Activated T-cell treated with anti-CD3 and anti-CD28 coated beads, Interleukin-2, amount 50 U/mL, for 24 hours (primary cell): ENCODE results near the gene NEK6.
A peak's percentile ranks its signal among the peaks of the same experiment; 100 is the strongest.

Experiments
- DNase-seq: peaks from one replicate; pipeline ENCODE4 v3.0.0-alpha.2; 2020
- H3K27ac Mint-ChIP-seq: 2 replicates; pipeline ENCODE4 v1.8.0; 2020; ENCODE audit warnings: mild to moderate bottlenecking, mixed read lengths
- H3K27me3 Mint-ChIP-seq: 2 replicates; pipeline ENCODE4 v1.8.0; 2020; ENCODE audit warnings: mixed read lengths
- H3K36me3 Mint-ChIP-seq: 2 replicates; pipeline ENCODE4 v1.8.0; 2020; ENCODE audit warnings: low read depth, mixed read lengths
- H3K4me1 Mint-ChIP-seq: 2 replicates; pipeline ENCODE4 v1.8.0; 2020; ENCODE audit warnings: low read depth, mixed read lengths
- H3K4me3 Mint-ChIP-seq: 2 replicates; pipeline ENCODE4 v1.8.0; 2020; ENCODE audit warnings: mild to moderate bottlenecking, moderate library complexity, mixed read lengths
- H3K9me3 Mint-ChIP-seq: 2 replicates; pipeline ENCODE4 v1.8.0; 2020; ENCODE audit warnings: mixed read lengths

NEK6 gene

DNA sequence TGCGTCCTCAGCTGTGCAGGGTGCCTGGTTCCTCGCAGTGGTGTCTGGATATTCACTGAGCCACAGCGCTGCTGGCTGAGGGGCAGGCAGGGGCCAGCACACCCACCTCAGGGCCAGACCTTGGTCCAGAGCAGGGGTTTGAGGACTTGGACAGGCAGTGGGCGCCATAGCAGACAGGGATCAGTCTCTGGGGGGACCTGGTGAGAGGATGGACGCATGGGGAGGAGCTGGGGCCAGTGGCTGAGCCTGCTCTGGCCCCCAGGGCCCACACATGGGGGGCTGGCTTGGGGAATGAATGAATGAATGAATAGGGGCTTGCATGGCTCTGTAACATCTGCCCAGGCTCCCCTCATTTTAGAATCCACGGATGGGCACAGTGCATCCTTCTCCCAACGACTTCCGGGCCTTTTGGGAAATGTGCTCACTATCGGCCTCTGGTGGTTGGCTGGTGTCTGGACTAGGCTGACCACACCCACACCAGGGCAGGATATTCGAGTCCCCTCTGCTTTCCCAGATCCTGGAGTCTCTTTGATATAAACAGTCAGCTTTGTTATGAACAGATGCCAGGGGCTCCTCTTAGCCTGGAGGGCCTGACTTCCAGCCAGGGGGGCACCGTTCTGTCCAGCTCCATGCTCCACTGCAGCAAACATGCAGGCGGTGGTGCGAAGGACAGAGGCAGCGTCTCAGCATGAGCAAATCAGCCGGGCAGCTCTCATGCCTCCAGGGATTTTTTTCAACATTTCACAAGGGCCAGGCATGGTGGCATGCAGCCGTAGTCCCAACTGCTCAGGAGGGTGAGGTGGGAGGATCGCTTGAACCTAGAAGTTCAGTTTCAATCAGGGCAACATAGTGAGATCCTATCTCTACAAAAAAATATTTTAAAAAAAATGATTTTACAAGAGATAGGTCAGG is 62.6 kb downstream of the NEK6 start:
- no peaks in the 10 kb centered on the region for H3K9me3 Mint-ChIP-seq
- no peaks in the 10 kb centered on the region for H3K27me3 Mint-ChIP-seq
- H3K27ac Mint-ChIP-seq = no peak overlapping the region
- H3K36me3 Mint-ChIP-seq = peaks cover 6% of the 10 kb centered on the region
- no peaks in the 10 kb centered on the region for H3K4me1 Mint-ChIP-seq
- H3K4me3 Mint-ChIP-seq = no peak overlapping the region
- DNase-seq = peak; percentile 65

GRCh38 chr9:124321416-124321815 is 63.7 kb downstream of the NEK6 start:
- H3K36me3 Mint-ChIP-seq = peaks cover 9% of the 10 kb centered on the region
- no peak overlapping the region for H3K27ac Mint-ChIP-seq
- H3K9me3 Mint-ChIP-seq = no peaks in the 10 kb centered on the region
- H3K4me3 Mint-ChIP-seq = no peak overlapping the region
- H3K4me1 Mint-ChIP-seq = no peaks in the 10 kb centered on the region
- DNase-seq = no peak
- no peaks in the 10 kb centered on the region for H3K27me3 Mint-ChIP-seq

- Mint-ChIP-seq H3K4me1 (no peaks in the 10 kb centered on the region), H3K27ac (no peak overlapping the region), H3K9me3 (no peaks in the 10 kb centered on the region), H3K27me3 (no peaks in the 10 kb centered on the region), H3K36me3 (peaks cover 9% of the 10 kb centered on the region), H3K4me3 (no peak overlapping the region)
- no peak for DNase-seq
Observed at GRCh38 chr9:124321935-124322334, 64.2 kb downstream of the NEK6 start.

- Mint-ChIP-seq H3K36me3 (peaks cover 8% of the 10 kb centered on the region), H3K27ac (peak overlapping the region; percentile 11), H3K4me3 (no peak overlapping the region), H3K27me3 (no peaks in the 10 kb centered on the region), H3K9me3 (no peaks in the 10 kb centered on the region), H3K4me1 (no peaks in the 10 kb centered on the region)
- no peak for DNase-seq
Observed at GRCh38 chr9:124322618-124323432, 65.1 kb downstream of the NEK6 start.

DNA sequence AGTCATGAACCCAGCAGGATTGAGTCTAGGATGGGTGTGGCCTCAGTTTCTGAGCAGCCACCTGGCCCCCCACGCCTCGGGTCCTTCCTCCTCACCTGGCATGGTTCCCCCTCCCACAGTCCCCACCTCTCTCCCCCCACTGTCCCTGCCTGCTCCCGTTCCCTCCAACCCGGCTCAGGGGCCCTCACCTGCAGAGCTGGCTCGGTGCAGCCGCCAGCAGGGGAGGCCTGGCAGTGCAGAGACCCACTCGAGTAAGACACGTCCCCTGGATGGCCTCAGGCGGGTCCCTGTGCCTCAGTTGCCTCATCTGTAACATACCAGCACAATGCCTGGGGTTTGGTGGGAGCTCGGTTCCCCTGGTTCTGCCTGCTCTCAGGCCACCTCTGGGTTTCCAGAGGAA is 66.2 kb downstream of the NEK6 start:
- Mint-ChIP-seq H3K27ac (no peak overlapping the region), H3K4me3 (no peak overlapping the region), H3K27me3 (no peaks in the 10 kb centered on the region), H3K36me3 (peaks cover 10% of the 10 kb centered on the region), H3K9me3 (no peaks in the 10 kb centered on the region), H3K4me1 (no peaks in the 10 kb centered on the region)
- DNase-seq = no peak

GRCh38 chr9:124325816-124326215 is 68.1 kb downstream of the NEK6 start:
- no peaks in the 10 kb centered on the region for H3K9me3 Mint-ChIP-seq
- H3K36me3 Mint-ChIP-seq = peaks cover 14% of the 10 kb centered on the region
- H3K4me3 Mint-ChIP-seq = no peak overlapping the region
- no peaks in the 10 kb centered on the region for H3K4me1 Mint-ChIP-seq
- DNase-seq = no peak
- no peak overlapping the region for H3K27ac Mint-ChIP-seq
- H3K27me3 Mint-ChIP-seq = no peaks in the 10 kb centered on the region

GRCh38 chr9:124326378-124326777 is 68.6 kb downstream of the NEK6 start:
- H3K9me3 Mint-ChIP-seq = no peaks in the 10 kb centered on the region
- no peak for DNase-seq
- no peaks in the 10 kb centered on the region for H3K4me1 Mint-ChIP-seq
- H3K4me3 Mint-ChIP-seq = no peak overlapping the region
- H3K27ac Mint-ChIP-seq = no peak overlapping the region
- no peaks in the 10 kb centered on the region for H3K27me3 Mint-ChIP-seq
- H3K36me3 Mint-ChIP-seq = peaks cover 14% of the 10 kb centered on the region

DNA sequence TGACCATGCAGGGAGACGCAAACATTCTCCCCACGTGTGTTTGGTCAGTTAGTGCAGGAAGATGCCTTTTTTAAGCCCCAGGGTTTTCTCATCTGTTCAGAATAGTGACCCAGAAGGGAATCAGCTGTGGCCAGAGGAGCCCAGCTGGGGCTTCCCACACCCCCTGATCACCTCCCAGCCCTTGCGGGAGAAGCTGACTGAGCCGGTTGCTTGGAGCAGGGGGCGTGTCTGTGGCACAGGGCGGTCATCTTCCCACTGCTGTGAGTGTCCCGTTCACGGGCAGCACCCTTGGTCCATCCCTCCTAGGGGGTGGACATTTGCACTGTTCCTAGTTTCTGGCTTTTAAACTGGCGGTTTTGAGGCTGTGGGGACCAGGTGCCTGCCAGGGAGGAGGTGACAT is 69.7 kb downstream of the NEK6 start:
- no peak overlapping the region for H3K27ac Mint-ChIP-seq
- no peaks in the 10 kb centered on the region for H3K27me3 Mint-ChIP-seq
- no peaks in the 10 kb centered on the region for H3K4me1 Mint-ChIP-seq
- DNase-seq = no peak
- H3K36me3 Mint-ChIP-seq = peaks cover 14% of the 10 kb centered on the region
- no peaks in the 10 kb centered on the region for H3K9me3 Mint-ChIP-seq
- no peak overlapping the region for H3K4me3 Mint-ChIP-seq

DNA sequence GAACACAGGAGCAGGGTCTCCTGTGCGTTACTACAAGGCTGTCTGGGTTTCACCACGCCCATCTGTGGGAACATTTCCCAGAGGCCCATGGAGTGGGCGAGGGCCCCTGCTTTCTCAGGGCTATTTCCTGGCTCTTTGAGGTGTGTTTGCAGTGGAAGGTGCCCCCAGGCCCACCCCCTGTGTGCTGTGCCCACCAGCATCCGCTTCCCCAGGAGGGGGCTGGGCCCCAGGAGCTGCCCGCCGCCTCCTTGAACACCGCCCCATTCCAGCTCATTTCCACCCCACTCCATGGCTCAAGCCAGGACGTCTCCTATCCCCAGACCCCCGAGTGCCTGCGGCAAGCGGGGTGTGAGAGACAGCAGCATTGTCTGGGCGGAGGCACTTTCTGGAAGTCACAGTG is 70.5 kb downstream of the NEK6 start:
- peaks cover 14% of the 10 kb centered on the region for H3K36me3 Mint-ChIP-seq
- H3K27me3 Mint-ChIP-seq = no peaks in the 10 kb centered on the region
- no peak overlapping the region for H3K4me3 Mint-ChIP-seq
- no peak for DNase-seq
- H3K27ac Mint-ChIP-seq = no peak overlapping the region
- H3K4me1 Mint-ChIP-seq = no peaks in the 10 kb centered on the region
- H3K9me3 Mint-ChIP-seq = no peaks in the 10 kb centered on the region

- no peaks in the 10 kb centered on the region for H3K4me1 Mint-ChIP-seq
- H3K9me3 Mint-ChIP-seq = no peaks in the 10 kb centered on the region
- no peak overlapping the region for H3K27ac Mint-ChIP-seq
- no peaks in the 10 kb centered on the region for H3K27me3 Mint-ChIP-seq
- no peak for DNase-seq
- no peak overlapping the region for H3K4me3 Mint-ChIP-seq
- H3K36me3 Mint-ChIP-seq = peaks cover 14% of the 10 kb centered on the region
Observed at GRCh38 chr9:124329206-124329792, 71.5 kb downstream of the NEK6 start.

DNA sequence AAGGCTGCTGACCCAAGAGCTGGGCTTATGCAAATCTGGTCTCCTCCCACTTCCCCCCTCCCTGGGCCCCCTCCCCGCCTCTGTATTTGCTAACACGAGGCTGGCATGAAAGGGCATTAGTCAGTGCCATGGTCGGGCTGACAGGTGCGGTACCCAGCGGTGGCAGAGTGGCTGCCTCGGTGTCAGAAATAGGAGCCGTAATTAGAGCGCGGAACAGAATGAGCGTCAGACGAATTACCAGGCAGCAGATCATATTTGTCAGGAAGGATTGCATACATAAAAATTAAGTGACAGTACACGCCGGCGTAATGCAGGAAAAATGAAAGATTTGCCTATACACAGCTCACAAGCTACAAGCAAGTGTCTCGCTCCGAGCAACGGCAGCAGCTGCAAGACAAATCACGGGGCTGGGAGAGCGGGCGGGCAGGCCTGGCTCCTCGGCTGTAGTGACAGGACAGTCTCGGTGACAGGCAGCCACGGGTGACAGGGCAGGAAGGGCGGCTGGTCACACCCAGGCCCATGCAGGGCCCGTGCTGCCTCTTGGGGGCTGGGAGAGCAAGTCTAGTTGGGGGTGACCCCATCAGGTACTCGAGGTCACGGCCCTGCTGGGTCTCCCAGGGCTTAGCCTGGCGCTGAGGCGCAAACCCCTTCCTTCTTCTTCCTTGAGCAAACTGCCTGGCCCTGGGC is 72.4 kb downstream of the NEK6 start:
- H3K4me3 Mint-ChIP-seq = no peak overlapping the region
- DNase-seq = no peak
- no peaks in the 10 kb centered on the region for H3K9me3 Mint-ChIP-seq
- H3K27me3 Mint-ChIP-seq = no peaks in the 10 kb centered on the region
- H3K27ac Mint-ChIP-seq = no peak overlapping the region
- no peaks in the 10 kb centered on the region for H3K4me1 Mint-ChIP-seq
- peaks cover 15% of the 10 kb centered on the region for H3K36me3 Mint-ChIP-seq

DNA sequence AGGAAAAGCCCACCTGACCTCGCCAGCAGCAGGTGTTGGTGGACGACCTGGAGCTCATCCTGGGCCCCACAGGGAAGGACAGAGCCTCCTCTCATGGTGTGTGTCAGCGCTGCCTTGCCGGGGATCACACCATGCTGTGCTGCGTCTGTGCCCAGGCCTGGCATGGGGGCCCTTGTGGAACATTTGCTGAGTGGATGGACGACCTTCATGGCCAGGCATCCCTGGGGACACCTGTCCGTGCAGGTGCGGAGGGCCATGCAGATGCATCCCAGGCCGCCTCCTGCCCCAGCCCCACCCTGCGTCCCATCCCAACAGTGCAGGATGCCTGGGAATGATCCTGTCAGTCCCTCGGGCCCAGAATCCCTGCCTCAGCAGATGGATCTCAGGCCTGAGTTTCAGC is 73.8 kb downstream of the NEK6 start:
- Mint-ChIP-seq H3K27me3 (no peaks in the 10 kb centered on the region), H3K27ac (no peak overlapping the region), H3K36me3 (peaks cover 21% of the 10 kb centered on the region), H3K4me1 (no peaks in the 10 kb centered on the region), H3K4me3 (no peak overlapping the region), H3K9me3 (no peaks in the 10 kb centered on the region)
- no peak for DNase-seq

DNA sequence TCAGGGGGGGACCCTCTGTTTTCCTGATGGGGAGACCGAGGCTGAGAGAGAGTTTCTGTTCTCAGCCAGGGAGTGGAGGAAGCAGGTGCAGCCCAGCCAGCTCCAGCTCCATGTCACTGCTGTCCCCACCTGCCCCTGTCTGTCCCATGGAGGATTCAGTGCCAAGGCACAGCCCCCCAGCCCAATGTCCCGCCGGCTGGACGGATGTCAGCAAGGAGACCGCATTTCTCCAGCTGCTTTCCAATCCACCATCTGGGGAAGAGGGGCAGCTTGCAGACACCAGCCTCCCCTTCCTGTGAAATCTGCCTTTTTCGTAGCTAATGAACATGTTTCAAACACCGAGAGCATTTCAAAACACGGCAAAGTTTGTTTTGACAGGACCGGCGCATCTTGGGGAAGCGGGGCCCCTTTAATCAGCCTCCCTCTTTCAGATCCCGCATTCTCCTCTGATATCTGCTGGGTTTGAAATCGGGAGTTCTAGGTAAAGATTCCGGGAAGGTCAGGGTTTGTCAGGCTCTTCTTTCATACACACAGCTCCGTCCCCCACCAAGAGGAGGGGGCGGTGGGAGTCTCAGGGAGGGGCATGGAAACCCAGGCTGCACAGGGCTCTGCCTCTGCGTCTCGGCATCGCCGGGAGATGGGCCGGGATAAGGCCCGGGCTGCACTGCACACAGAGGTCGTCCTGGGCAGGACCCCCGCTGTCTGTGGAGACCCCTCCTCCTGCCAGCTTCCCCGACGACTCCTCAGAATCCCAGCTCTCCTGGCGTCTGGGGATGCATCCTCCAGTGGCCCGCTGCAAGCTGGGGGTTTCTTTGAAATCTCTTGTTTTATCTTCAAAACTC is 74.8 kb downstream of the NEK6 start:
- peaks cover 23% of the 10 kb centered on the region for H3K36me3 Mint-ChIP-seq
- H3K9me3 Mint-ChIP-seq = no peaks in the 10 kb centered on the region
- H3K27me3 Mint-ChIP-seq = no peaks in the 10 kb centered on the region
- H3K4me3 Mint-ChIP-seq = no peak overlapping the region
- H3K27ac Mint-ChIP-seq = no peak overlapping the region
- no peak for DNase-seq
- no peaks in the 10 kb centered on the region for H3K4me1 Mint-ChIP-seq

- no peaks in the 10 kb centered on the region for H3K9me3 Mint-ChIP-seq
- H3K27me3 Mint-ChIP-seq = no peaks in the 10 kb centered on the region
- H3K4me3 Mint-ChIP-seq = no peak overlapping the region
- no peaks in the 10 kb centered on the region for H3K4me1 Mint-ChIP-seq
- H3K36me3 Mint-ChIP-seq = peaks cover 25% of the 10 kb centered on the region
- DNase-seq = no peak
- H3K27ac Mint-ChIP-seq = no peak overlapping the region
Observed at GRCh38 chr9:124333203-124333579, 75.4 kb downstream of the NEK6 start.
